SK-N-SH (cell line): ENCODE results near the gene PPP3CA. TPM values are rescaled to one million over a fixed set of nuclear protein-coding genes. Genes with fewer than 3 reads are reported as not detected.

Experiments used
- CTCF ChIA-PET: fragments of 300-600, 350-600 bp; formaldehyde crosslinking; extraction: SDS; loops from one replicate; lab custom pipeline; 2021; lab: Yijun Ruan, JAX
- POLR2A ChIA-PET: fragments of 350-600 bp; sonication (Branson Sonifier 250); formaldehyde crosslinking; extraction: SDS; loops from one replicate; lab custom pipeline; 2020; ENCODE audit warnings: antibody characterized with exemption, inconsistent platforms; lab: Yijun Ruan, JAX
- DNase-seq: peaks from one replicate; pipeline ENCODE4 v3.0.0; 2012
- H2AFZ ChIP-seq: fragments of 200-600 bp; sonication (generic); 2 replicates; pipeline ENCODE4 v1.8.1; 2016; ENCODE audit warnings: antibody characterized with exemption, mild to moderate bottlenecking, low read depth
- H3F3A ChIP-seq: fragments of 200-600 bp; sonication (generic); replicated peaks from 2 replicates; pipeline ENCODE3; 2016; ENCODE audit warnings: antibody characterized with exemption, mild to moderate bottlenecking; ENCODE audit not compliant: insufficient read depth
- H3K27ac ChIP-seq, 2 experiments: fragments of 200-500 bp in 1 of 2; fragments of 200-600 bp in 1 of 2; sonication (Bioruptor generic) in 1 of 2; sonication (generic), shearing (Covaris generic) in 1 of 2; 2 replicates each; pipeline versions ENCODE4 v1.5.1 to v1.6.1; 2014 to 2016; ENCODE audit warnings: low read depth in 2 of 2, inconsistent platforms in 1 of 2, low read length in 1 of 2, mild to moderate bottlenecking in 1 of 2, mixed read lengths in 1 of 2
- H3K27me3 ChIP-seq: fragments of 200-600 bp; sonication (generic), shearing (Covaris generic); 2 replicates; pipeline ENCODE4 v1.6.1; 2016; ENCODE audit warnings: mixed run types; ENCODE audit not compliant: insufficient read depth
- H3K36me3 ChIP-seq, 2 experiments: fragments of 200-500 bp in 1 of 2; fragments of 200-600 bp in 1 of 2; sonication (Bioruptor generic) in 1 of 2; sonication (generic) in 1 of 2; replicated peaks in 1 of 2; 2 replicates each; pipeline versions ENCODE3 to v1.5.1; 2014 to 2016; ENCODE audit warnings: low read length in 1 of 2, mild to moderate bottlenecking in 1 of 2; ENCODE audit not compliant: insufficient read depth in 2 of 2, control insufficient read depth in 1 of 2
- H3K4me1 ChIP-seq, 2 experiments: fragments of 200-500 bp in 1 of 2; fragments of 200-600 bp in 1 of 2; sonication (Bioruptor generic) in 1 of 2; sonication (generic), shearing (Covaris generic) in 1 of 2; 2 replicates each; pipeline versions ENCODE4 v1.5.1 to v1.6.1; 2014 to 2016; ENCODE audit warnings: low read depth in 1 of 2, low read length in 1 of 2, mixed run types in 1 of 2; ENCODE audit not compliant: insufficient read depth in 2 of 2, control insufficient read depth in 1 of 2
- H3K4me2 ChIP-seq: fragments of 200-600 bp; sonication (generic), shearing (Covaris generic); 2 replicates; pipeline ENCODE4 v1.6.1; 2017; ENCODE audit warnings: mixed run types
- H3K4me3 ChIP-seq, 2 experiments: fragments of 200-500 bp in 1 of 2; fragments of 200-600 bp in 1 of 2; sonication (Bioruptor generic) in 1 of 2; sonication (generic), shearing (Covaris generic) in 1 of 2; 2 replicates each; pipeline versions ENCODE4 v1.5.1 to v1.8.1; 2014 to 2016; ENCODE audit warnings: low read depth in 2 of 2, inconsistent platforms in 1 of 2, low read length in 1 of 2, mild to moderate bottlenecking in 1 of 2, mixed read lengths in 1 of 2, moderate library complexity in 1 of 2
- H3K79me2 ChIP-seq: fragments of 200-600 bp; sonication (generic); 2 replicates; pipeline ENCODE4 v1.8.1; 2017; ENCODE audit warnings: mild to moderate bottlenecking; ENCODE audit not compliant: insufficient read depth
- H3K9ac ChIP-seq: fragments of 200-600 bp; sonication (generic); 2 replicates; pipeline ENCODE4 v1.6.1; 2017; ENCODE audit warnings: mixed run types
- H3K9me2 ChIP-seq: fragments of 200-600 bp; sonication (generic); 2 replicates; pipeline ENCODE4 v1.6.1; 2017; ENCODE audit warnings: mixed run types
- H3K9me3 ChIP-seq: fragments of 200-600 bp; sonication (generic); 2 replicates; pipeline ENCODE4 v1.6.1; 2017; ENCODE audit warnings: mixed run types, mild to moderate bottlenecking, moderate library complexity
- H4K20me1 ChIP-seq: fragments of 200-600 bp; sonication (generic); 2 replicates; pipeline ENCODE4 v1.6.1; 2017; ENCODE audit warnings: mild to moderate bottlenecking, mixed run types; ENCODE audit not compliant: insufficient read depth
- CHD2 ChIP-seq: fragments of 150-350 bp; IDR thresholded peaks from 2 replicates; pipeline ENCODE4 v1.6.1; 2018; ENCODE audit warnings: low read length; ENCODE audit not compliant: partially characterized antibody
- CTCF ChIP-seq: fragments of 200-600 bp; sonication (generic); IDR thresholded peaks from 2 replicates; pipeline ENCODE4 v1.6.1; 2017; ENCODE audit warnings: antibody characterized with exemption, mild to moderate bottlenecking, moderate library complexity
- EP300 ChIP-seq, 2 experiments: IDR thresholded peaks; 2 replicates each; pipeline versions ENCODE4 v1.4.0 to v1.6.1; 2012; ENCODE audit warnings: borderline replicate concordance in 1 of 2, low read depth in 1 of 2, low read length in 1 of 2
- FOSL2 ChIP-seq: IDR thresholded peaks from 2 replicates; pipeline ENCODE4 v1.4.0; 2012; ENCODE audit warnings: low read depth, mild to moderate bottlenecking, moderate library complexity, borderline replicate concordance
- MAX ChIP-seq: IDR thresholded peaks from 2 replicates; pipeline ENCODE4 v1.4.0; 2012; ENCODE audit warnings: low read depth
- MXI1 ChIP-seq: IDR thresholded peaks from 2 replicates; pipeline ENCODE4 v1.6.1; 2012; ENCODE audit warnings: mild to moderate bottlenecking, low read depth, low read length, improper control_type of control experiment
- NFIC ChIP-seq: IDR thresholded peaks from 2 replicates; pipeline ENCODE4 v1.4.0; 2012; ENCODE audit warnings: borderline replicate concordance
- NRF1 ChIP-seq: IDR thresholded peaks from 2 replicates; pipeline ENCODE4 v1.6.1; 2012; ENCODE audit warnings: low read depth, mild to moderate bottlenecking, low read length
- POLR2AphosphoS5 ChIP-seq: IDR thresholded peaks from 2 replicates; pipeline ENCODE4 v1.6.1; 2012; ENCODE audit warnings: low read depth, low read length
- RXRA ChIP-seq: IDR thresholded peaks from 2 replicates; pipeline ENCODE4 v1.4.0; 2012; ENCODE audit warnings: low read depth, mild to moderate bottlenecking, borderline replicate concordance
- SMC3 ChIP-seq: IDR thresholded peaks from 2 replicates; pipeline ENCODE4 v1.6.1; 2012; ENCODE audit warnings: low read depth, low read length, improper control_type of control experiment
- TAF1 ChIP-seq: IDR thresholded peaks from 2 replicates; pipeline ENCODE4 v1.6.1; 2012; ENCODE audit warnings: low read depth, mild to moderate bottlenecking, low read length, moderate library complexity, borderline replicate concordance
- TEAD4 ChIP-seq: IDR thresholded peaks from 2 replicates; pipeline ENCODE4 v1.4.0; 2012; ENCODE audit warnings: mild to moderate bottlenecking, borderline replicate concordance; ENCODE audit not compliant: insufficient read depth
- USF1 ChIP-seq: IDR thresholded peaks from 2 replicates; pipeline ENCODE4 v1.4.0; 2012; ENCODE audit warnings: low read depth, borderline replicate concordance
- YY1 ChIP-seq: IDR thresholded peaks from 2 replicates; pipeline ENCODE4 v1.4.0; 2012; ENCODE audit warnings: low read depth, mild to moderate bottlenecking
- WGBS: methylation state at CpG from one replicate; pipeline ENCODE4 v1.1.6; 2017; ENCODE audit warnings: low lambda C conversion rate; 5-methylcytosine and 5-hydroxymethylcytosine counted together
- polyA plus RNA-seq, 3 experiments: library from polyadenylated mRNA; depleted of rRNA; stranded (reverse); fragments of >200 nt; gene quantifications; 2 replicates each; pipeline ENCODE4 v1.2.3, GENCODE V29; 2012

PPP3CA gene
- polyA plus RNA-seq, 1 of the 3 experiments (the other 2 are of a cell fraction): 10.7 TPM

GRCh38 chr4:101290654-101291053 is 56.7 kb downstream of the PPP3CA start:
- POLR2A ChIA-PET: no interaction called here
- H4K20me1 ChIP-seq: peaks cover 7% of the 10 kb centered on the region; the same call in 1 of the 2 replicates

GRCh38 chr4:101289306-101289705 is 58.0 kb downstream of the PPP3CA start:
- peaks cover 65% of the 10 kb centered on the region for H3K79me2 ChIP-seq
- no peaks in the 10 kb centered on the region for H3K27me3 ChIP-seq
- no peak overlapping the region for H3K9ac ChIP-seq
- H3F3A ChIP-seq: no peaks in the 10 kb centered on the region
- H3K9me2 ChIP-seq: no peaks in the 10 kb centered on the region
- H3K4me3 ChIP-seq: no peak overlapping the region
- peaks cover 7% of the 10 kb centered on the region; the same call in 1 of the 2 replicates for H4K20me1 ChIP-seq
- H3K4me1 ChIP-seq: peaks cover 2 to 30% of the 10 kb centered on the region in 2 experiments; a peak in 2 of 4 replicates
- no peak for DNase-seq
- no peak overlapping the region for H3K4me2 ChIP-seq
- H2AFZ ChIP-seq: no peak overlapping the region
- 99% methylated on average over 2 of the region's 2 CpGs for WGBS
- no peak for TF ChIP-seq CTCF
- TF ChIP-seq, all 33 proteins: peak for 0
- Histone ChIP-seq H3K27ac (no peak overlapping the region), H3K36me3 (no peaks in the 10 kb centered on the region), H3K9me3 (no peaks in the 10 kb centered on the region)
- ChIA-PET CTCF (no interaction called here), POLR2A (no interaction called here)

More at GRCh38 chr4:101290654-101291053, 56.7 kb downstream of the PPP3CA start:
- Histone ChIP-seq H3K9me2 (no peaks in the 10 kb centered on the region), H2AFZ (no peak overlapping the region), H3K4me1 (peaks cover 2 to 16% of the 10 kb centered on the region in 2 experiments; a peak in 2 of 4 replicates), H3K4me3 (no peak overlapping the region), H3K9me3 (no peaks in the 10 kb centered on the region), H3K9ac (no peak overlapping the region), H3K36me3 (no peaks in the 10 kb centered on the region), H3K4me2 (no peak overlapping the region), H3K79me2 (peaks cover 62% of the 10 kb centered on the region), H3K27me3 (no peaks in the 10 kb centered on the region), H3F3A (no peaks in the 10 kb centered on the region), H3K27ac (no peak overlapping the region)
- TF ChIP-seq USF1 (no peak), EP300 (IDR thresholded peaks at IDR 0.05; ENCODE audit: borderline replicate concordance in 1 of 2, low read depth in 1 of 2, low read length in 1 of 2) (no peak), NFIC (no peak), POLR2AphosphoS5 (no peak), CTCF (no peak), YY1 (no peak), TAF1 (no peak), SMC3 (no peak), TEAD4 (no peak), MAX (no peak), CHD2 (no peak), NRF1 (no peak), RXRA (no peak), MXI1 (no peak), FOSL2 (no peak)
- CTCF ChIA-PET: no interaction called here
- DNase-seq: no peak
- 88% methylated on average over 3 of the region's 3 CpGs for WGBS
